Measurements from ENCODE around the gene RNASE1.

RNASE1 gene

GRCh38 chr14:20807304-20808161 is 4.9 kb upstream of the RNASE1 start:
- no peak for DNase-seq (ENCODE audit: low read depth)

GRCh38 chr14:20805485-20805884 is 2.8 kb upstream of the RNASE1 start:
- DNase-seq (ENCODE audit: low read depth), result no peak

GRCh38 chr14:20803223-20803622 is 579 bp upstream of the RNASE1 start:
- DNase-seq (ENCODE audit: low read depth), result no peak

GRCh38 chr14:20801726-20802125 is 918 bp downstream of the RNASE1 start:
- DNase-seq (ENCODE audit: low read depth), result no peak

GRCh38 chr14:20799892-20800544 is 2.6 kb downstream of the RNASE1 start:
- DNase-seq (ENCODE audit: low read depth), result no peak

GRCh38 chr14:20799456-20799891 is 3.2 kb downstream of the RNASE1 start:
- no peak for DNase-seq (ENCODE audit: low read depth)

GRCh38 chr14:20798932-20799331 is 3.7 kb downstream of the RNASE1 start:
- DNase-seq (ENCODE audit: low read depth), result no peak

GRCh38 chr14:20798318-20798717 is 4.3 kb downstream of the RNASE1 start:
- DNase-seq (ENCODE audit: low read depth), result no peak

GRCh38 chr14:20797164-20797563 is 5.5 kb downstream of the RNASE1 start:
- DNase-seq (ENCODE audit: low read depth), result no peak

- DNase-seq (ENCODE audit: low read depth), result no peak
These were observed 7.8 kb downstream of the RNASE1 start for GRCh38 chr14:20794644-20795369.

GRCh38 chr14:20792556-20792955 is 10.1 kb downstream of the RNASE1 start:
- DNase-seq (ENCODE audit: low read depth), result no peak

GRCh38 chr14:20791597-20791996 is 11.0 kb downstream of the RNASE1 start:
- no peak for DNase-seq (ENCODE audit: low read depth)

GRCh38 chr14:20791187-20791586 is 11.5 kb downstream of the RNASE1 start:
- DNase-seq (ENCODE audit: low read depth), result no peak

GRCh38 chr14:20790464-20791116 is 12.1 kb downstream of the RNASE1 start:
- no peak for DNase-seq (ENCODE audit: low read depth)

- DNase-seq (ENCODE audit: low read depth), result no peak
These were observed 13.3 kb downstream of the RNASE1 start for GRCh38 chr14:20789230-20789813.

- DNase-seq (ENCODE audit: low read depth), result no peak
These were observed 15.6 kb downstream of the RNASE1 start for GRCh38 chr14:20787025-20787424.

GRCh38 chr14:20782280-20782890 is 20.3 kb downstream of the RNASE1 start:
- DNase-seq (ENCODE audit: low read depth), result no peak

GRCh38 chr14:20781803-20782202 is 20.8 kb downstream of the RNASE1 start:
- no peak for DNase-seq (ENCODE audit: low read depth)

- no peak for DNase-seq (ENCODE audit: low read depth)
These were observed 26.7 kb downstream of the RNASE1 start for GRCh38 chr14:20775901-20776300.

- no peak for DNase-seq (ENCODE audit: low read depth)
These were observed 27.6 kb downstream of the RNASE1 start for GRCh38 chr14:20775043-20775442.

- no peak for DNase-seq (ENCODE audit: low read depth)
These were observed 28.3 kb downstream of the RNASE1 start for GRCh38 chr14:20774258-20774824.
